Karpas-422 (cell line): ENCODE results near the gene AANAT. TPM values are rescaled to one million over a fixed set of nuclear protein-coding genes. Genes with fewer than 3 reads are reported as not detected.

Experiments used
- DNase-seq: peaks from one replicate; pipeline ENCODE4 v3.0.0-alpha.2; 2015
- H2AFZ ChIP-seq: fragments of 200-600 bp; sonication (generic); 2 replicates; pipeline ENCODE4 v1.6.1; 2014; ENCODE audit warnings: antibody characterized with exemption, low read length, mixed read lengths
- H3K27ac ChIP-seq: fragments of 200-600 bp; sonication (generic); 2 replicates; pipeline ENCODE4 v1.5.1; 2014; ENCODE audit warnings: mild to moderate bottlenecking, low read length, moderate library complexity
- H3K27me3 ChIP-seq: fragments of 200-600 bp; sonication (generic); 2 replicates; pipeline ENCODE4 v1.6.1; 2014; ENCODE audit warnings: low read length, mixed read lengths
- H3K36me3 ChIP-seq: fragments of 200-600 bp; sonication (generic); 2 replicates; pipeline ENCODE4 v1.6.1; 2014; ENCODE audit warnings: low read length, mixed read lengths; ENCODE audit not compliant: insufficient read depth
- H3K4me1 ChIP-seq: fragments of 200-600 bp; sonication (generic); 2 replicates; pipeline ENCODE4 v1.6.1; 2014; ENCODE audit warnings: mild to moderate bottlenecking, low read length, mixed read lengths
- H3K4me2 ChIP-seq: fragments of 200-600 bp; sonication (generic); 2 replicates; pipeline ENCODE4 v1.6.1; 2014; ENCODE audit warnings: low read length, low read depth, mild to moderate bottlenecking; ENCODE audit not compliant: poor library complexity, severe bottlenecking
- H3K4me3 ChIP-seq: fragments of 200-600 bp; sonication (generic); 2 replicates; pipeline ENCODE4 v1.5.1; 2014; ENCODE audit warnings: mild to moderate bottlenecking, antibody characterized with exemption, low read length, mixed read lengths
- H3K79me2 ChIP-seq: fragments of 200-600 bp; sonication (generic); 2 replicates; pipeline ENCODE4 v1.6.1; 2014; ENCODE audit warnings: mild to moderate bottlenecking, low read length, mixed read lengths
- H3K9ac ChIP-seq: fragments of 200-600 bp; sonication (generic); 2 replicates; pipeline ENCODE4 v1.6.0; 2014; ENCODE audit warnings: low read length
- H3K9me2 ChIP-seq: fragments of 200-600 bp; sonication (generic), shearing (Covaris generic); replicated peaks from 2 replicates; pipeline ENCODE4 v1.6.0; 2014; ENCODE audit warnings: mild to moderate bottlenecking, low read length, moderate library complexity; ENCODE audit not compliant: insufficient read depth
- H3K9me3 ChIP-seq: fragments of 300-700, 200-600 bp; sonication (generic); 2 replicates; pipeline ENCODE4 v1.6.1; 2014; ENCODE audit warnings: low read length, mixed read lengths
- H4K20me1 ChIP-seq: fragments of 200-600 bp; sonication (generic); 2 replicates; pipeline ENCODE4 v1.6.1; 2014; ENCODE audit warnings: mild to moderate bottlenecking, antibody characterized with exemption, low read length, low read depth; ENCODE audit not compliant: insufficient read depth
- total RNA-seq: library from RNA; depleted of rRNA; stranded (reverse); fragments of >200 nt; shearing (Covaris generic); gene quantifications from 2 replicates; pipeline ENCODE4 v1.2.3, GENCODE V29; 2014; ENCODE audit warnings: low replicate concordance; rRNA removed

Gene AANAT
- total RNA-seq, 1 experiment from 2014 or later = not detected

DNA sequence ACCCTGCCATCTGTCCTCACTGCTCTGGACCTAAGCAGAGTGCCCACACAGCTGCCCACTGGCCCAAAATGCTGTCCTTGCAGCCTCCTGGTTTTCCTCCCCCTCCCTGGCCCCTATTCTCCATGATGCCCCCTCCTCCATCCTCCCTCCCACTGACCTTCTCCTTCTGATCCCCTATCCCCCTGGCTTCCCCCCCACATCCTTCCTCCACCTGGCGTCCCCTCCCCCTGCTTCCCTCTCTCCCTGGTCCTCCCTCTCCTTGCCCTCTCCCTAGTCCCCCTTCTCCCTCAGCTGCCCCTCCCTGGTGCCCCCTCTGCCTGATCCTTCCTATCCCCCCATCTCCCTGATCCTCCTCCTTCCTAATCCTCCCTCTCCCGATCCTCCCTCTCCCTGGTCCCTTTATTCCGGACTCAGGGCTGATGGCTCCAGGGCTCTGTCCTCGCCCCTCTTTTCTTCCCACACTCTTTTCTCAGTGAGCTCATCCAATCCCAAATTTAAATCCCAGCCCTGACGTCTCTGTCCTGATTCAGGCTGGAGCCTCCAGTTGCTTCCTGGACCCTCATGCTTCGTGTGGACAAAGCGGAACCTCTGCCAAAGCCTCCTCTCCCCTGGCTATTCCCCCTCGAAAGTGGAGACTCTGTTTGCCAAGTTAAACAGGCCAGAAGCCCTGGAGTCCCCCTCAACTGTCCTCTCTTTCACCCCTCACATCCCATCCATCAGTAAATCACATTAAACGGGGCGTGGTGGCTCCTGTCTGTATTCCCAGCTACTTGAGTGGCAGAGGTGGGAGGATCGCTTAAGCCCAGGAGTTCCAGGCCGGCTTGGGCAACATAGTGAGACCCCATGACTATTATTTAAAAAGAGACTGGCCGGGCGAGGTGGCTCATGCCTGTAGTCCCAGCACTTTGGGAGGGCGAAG is 51.9 kb downstream of the AANAT start:
- no peak overlapping the region for H3K27ac ChIP-seq
- H3K36me3 ChIP-seq = no peaks in the 10 kb centered on the region
- H3K27me3 ChIP-seq = no peaks in the 10 kb centered on the region
- no peaks in the 10 kb centered on the region for H3K9me3 ChIP-seq
- DNase-seq = no peak
- H3K9ac ChIP-seq = no peak overlapping the region
- no peaks in the 10 kb centered on the region for H3K9me2 ChIP-seq
- peaks cover 3% of the 10 kb centered on the region for H3K4me1 ChIP-seq
- H2AFZ ChIP-seq = no peak overlapping the region
- H3K4me3 ChIP-seq = no peak overlapping the region
- no peaks in the 10 kb centered on the region for H4K20me1 ChIP-seq
- H3K4me2 ChIP-seq = no peak overlapping the region
- no peaks in the 10 kb centered on the region for H3K79me2 ChIP-seq

Other genes starting within 250 kb of the AANAT start
- gene RNF157, start 227.1 kb upstream of the AANAT start, total RNA-seq = not detected in 2 replicates
- 22.5 and 46.3 TPM in 2 replicates for gene UBALD2, start 202.3 kb upstream of the AANAT start, total RNA-seq
- 3.1 and 3.7 TPM in 2 replicates for gene QRICH2, start 159.3 kb upstream of the AANAT start, total RNA-seq
- 27.6 and 41.1 TPM in 2 replicates for gene PRPSAP1, start 113.7 kb upstream of the AANAT start, total RNA-seq
- gene SPHK1, start 83.0 kb upstream of the AANAT start, total RNA-seq = 0.67 and 3.9 TPM in 2 replicates
- gene UBE2O, start 14.5 kb upstream of the AANAT start, total RNA-seq = 10.5 and 19.9 TPM in 2 replicates
- 5.1 and 5.4 TPM in 2 replicates for gene RHBDF2, start 33.8 kb downstream of the AANAT start, total RNA-seq
- gene CYGB, start 70.1 kb downstream of the AANAT start, total RNA-seq = 0.07 TPM in 1 of 2 replicates, not detected in the other
- 0.37 and 0.69 TPM in 2 replicates for gene PRCD, start 72.4 kb downstream of the AANAT start, total RNA-seq
- not detected in 2 replicates for gene ST6GALNAC2, start 118.3 kb downstream of the AANAT start, total RNA-seq
- not detected in 2 replicates for gene ST6GALNAC1, start 176.2 kb downstream of the AANAT start, total RNA-seq
- 0.45 TPM in 1 of 2 replicates, not detected in the other for gene MXRA7, start 243.4 kb downstream of the AANAT start, total RNA-seq